Nephron (organoid): ENCODE measurements around the gene CLEC16A.
A peak's percentile ranks its signal among the peaks of the same experiment; 100 is the strongest.

Experiments
- H3K27ac Mint-ChIP-seq, 3 experiments: 2 replicates each; pipeline ENCODE4 v1.8.0; 2020; ENCODE audit warnings: mixed read lengths in 3 of 3, mild to moderate bottlenecking in 2 of 3, moderate library complexity in 1 of 3
- H3K27me3 Mint-ChIP-seq: 2 replicates; pipeline ENCODE4 v1.8.0; 2021; ENCODE audit warnings: low read depth, mild to moderate bottlenecking, moderate library complexity, mixed read lengths
- H3K36me3 Mint-ChIP-seq: 2 replicates; pipeline ENCODE4 v1.8.0; 2020; ENCODE audit warnings: low read depth, mixed read lengths
- H3K4me1 Mint-ChIP-seq: 2 replicates; pipeline ENCODE4 v1.8.0; 2020; ENCODE audit warnings: mixed read lengths
- H3K4me3 Mint-ChIP-seq, 3 experiments: 2 replicates each; pipeline ENCODE4 v1.8.0; 2020; ENCODE audit warnings: mild to moderate bottlenecking in 3 of 3, mixed read lengths in 3 of 3, moderate library complexity in 2 of 3
- H3K9me3 Mint-ChIP-seq: 2 replicates; pipeline ENCODE4 v1.8.0; 2020; ENCODE audit warnings: mixed read lengths
- TF ChIP-seq, protein P1 (sequence below), 3 experiments: fragments of 200-600 bp; sonication (generic); IDR thresholded peaks; one replicate each; pipeline ENCODE4 v1.5.0; 2021; ENCODE audit warnings: antibody characterized with exemption in 3 of 3; ENCODE audit not compliant: unreplicated experiment in 3 of 3

Gene CLEC16A

DNA sequence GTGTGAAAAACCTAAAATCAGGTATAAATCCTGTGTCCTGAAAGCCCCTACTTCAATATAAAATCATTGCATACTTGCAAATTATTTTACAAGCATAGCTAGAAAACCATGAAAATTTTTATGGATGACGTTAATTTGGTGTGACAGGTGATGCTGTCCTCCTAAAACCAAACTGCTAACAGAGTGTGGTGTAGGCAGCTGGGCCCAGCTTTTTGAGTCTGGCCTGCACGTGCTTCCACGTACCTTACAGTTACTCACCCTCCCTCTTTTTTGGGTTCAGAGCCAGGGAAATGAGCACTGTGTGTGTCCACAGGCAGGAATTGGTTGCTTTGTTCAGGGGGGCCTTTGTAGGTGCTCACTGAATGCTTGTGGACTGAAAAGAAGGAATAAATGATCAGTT lies 36.4 kb downstream of the CLEC16A start:
- Mint-ChIP-seq H3K27me3 (peaks cover 3% of the 10 kb centered on the region), H3K27ac (peak overlapping the region; percentile 55 to 80 (median 67)), H3K36me3 (peaks cover 49% of the 10 kb centered on the region), H3K4me1 (peaks cover 75% of the 10 kb centered on the region), H3K4me3 (no peak overlapping the region), H3K9me3 (no peaks in the 10 kb centered on the region)
- TF ChIP-seq, protein P1, sequence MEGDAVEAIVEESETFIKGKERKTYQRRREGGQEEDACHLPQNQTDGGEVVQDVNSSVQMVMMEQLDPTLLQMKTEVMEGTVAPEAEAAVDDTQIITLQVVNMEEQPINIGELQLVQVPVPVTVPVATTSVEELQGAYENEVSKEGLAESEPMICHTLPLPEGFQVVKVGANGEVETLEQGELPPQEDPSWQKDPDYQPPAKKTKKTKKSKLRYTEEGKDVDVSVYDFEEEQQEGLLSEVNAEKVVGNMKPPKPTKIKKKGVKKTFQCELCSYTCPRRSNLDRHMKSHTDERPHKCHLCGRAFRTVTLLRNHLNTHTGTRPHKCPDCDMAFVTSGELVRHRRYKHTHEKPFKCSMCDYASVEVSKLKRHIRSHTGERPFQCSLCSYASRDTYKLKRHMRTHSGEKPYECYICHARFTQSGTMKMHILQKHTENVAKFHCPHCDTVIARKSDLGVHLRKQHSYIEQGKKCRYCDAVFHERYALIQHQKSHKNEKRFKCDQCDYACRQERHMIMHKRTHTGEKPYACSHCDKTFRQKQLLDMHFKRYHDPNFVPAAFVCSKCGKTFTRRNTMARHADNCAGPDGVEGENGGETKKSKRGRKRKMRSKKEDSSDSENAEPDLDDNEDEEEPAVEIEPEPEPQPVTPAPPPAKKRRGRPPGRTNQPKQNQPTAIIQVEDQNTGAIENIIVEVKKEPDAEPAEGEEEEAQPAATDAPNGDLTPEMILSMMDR (IDR thresholded peaks at IDR 0.05; ENCODE audit: unreplicated experiment in 3 of 3) = no peak

DNA sequence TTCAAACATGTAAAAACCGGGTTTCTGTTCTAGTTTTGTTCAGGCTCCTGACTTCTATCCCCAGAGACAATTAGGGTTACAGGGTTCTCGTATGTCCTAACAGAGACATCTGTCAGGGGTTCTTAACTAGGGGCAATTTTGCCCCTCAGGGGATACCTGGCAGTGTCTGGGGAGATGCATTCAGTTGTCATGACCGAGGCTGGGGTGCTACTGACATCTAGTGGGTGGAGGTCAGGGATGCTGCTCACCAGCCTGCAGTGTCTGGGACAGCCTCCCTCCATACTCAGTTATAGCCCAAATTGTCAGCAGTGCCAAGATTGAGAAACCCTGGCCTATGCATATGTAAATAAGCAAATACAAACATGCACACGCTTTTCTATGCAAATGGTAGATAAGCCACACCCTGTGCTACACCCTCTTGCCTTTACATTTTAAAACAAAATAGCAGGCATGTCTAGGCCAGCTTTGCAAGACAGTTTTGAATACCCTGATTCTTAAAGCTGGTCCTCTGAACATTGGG lies 37.4 kb downstream of the CLEC16A start:
- no peak overlapping the region for H3K4me3 Mint-ChIP-seq
- peak overlapping the region in 1 of 3 experiments; percentile 74 for H3K27ac Mint-ChIP-seq
- H3K27me3 Mint-ChIP-seq = peaks cover 3% of the 10 kb centered on the region
- peaks cover 73% of the 10 kb centered on the region for H3K4me1 Mint-ChIP-seq
- TF ChIP-seq, protein P1 (IDR thresholded peaks at IDR 0.05; ENCODE audit: unreplicated experiment in 3 of 3) = no peak
- H3K9me3 Mint-ChIP-seq = no peaks in the 10 kb centered on the region
- H3K36me3 Mint-ChIP-seq = peaks cover 50% of the 10 kb centered on the region

DNA sequence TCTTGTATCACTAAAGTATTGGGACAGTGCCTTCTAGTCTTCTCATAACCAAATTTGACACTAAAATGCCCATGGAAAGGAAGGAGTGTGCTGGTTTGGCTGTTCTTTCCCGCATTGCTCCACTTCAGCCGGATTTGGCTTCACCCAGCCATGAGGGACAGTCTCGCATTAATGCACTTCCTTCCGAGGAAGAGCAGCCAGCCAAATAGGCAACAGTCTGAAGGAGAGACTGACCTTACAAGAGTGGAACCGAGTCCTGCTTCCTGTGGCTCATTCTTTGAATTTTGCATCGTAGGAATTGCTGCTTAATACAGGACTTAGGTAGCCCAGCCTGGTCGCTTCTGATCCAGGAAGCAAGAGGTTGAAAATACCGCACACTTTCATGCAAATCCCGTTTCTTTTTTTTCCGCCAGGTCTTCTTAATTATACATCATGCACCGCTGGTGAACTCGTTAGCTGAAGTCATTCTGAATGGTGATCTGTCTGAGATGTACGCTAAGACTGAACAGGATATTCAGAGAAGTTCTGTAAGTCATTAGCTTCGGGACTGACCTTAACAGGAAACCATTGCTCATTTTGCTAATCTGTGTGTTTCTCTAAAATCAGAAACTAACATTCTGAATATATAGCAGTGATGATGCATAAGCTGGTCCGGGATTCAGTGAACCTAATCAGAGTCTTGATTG lies 38.2 kb downstream of the CLEC16A start:
- no peaks in the 10 kb centered on the region for H3K9me3 Mint-ChIP-seq
- no peak overlapping the region for H3K4me3 Mint-ChIP-seq
- peak overlapping the region in 2 of 3 experiments; percentile 66 to 74 for H3K27ac Mint-ChIP-seq
- peaks cover 64% of the 10 kb centered on the region for H3K4me1 Mint-ChIP-seq
- H3K27me3 Mint-ChIP-seq = peaks cover 1% of the 10 kb centered on the region
- TF ChIP-seq, protein P1 (IDR thresholded peaks at IDR 0.05; ENCODE audit: unreplicated experiment in 3 of 3) = no peak
- H3K36me3 Mint-ChIP-seq = peaks cover 49% of the 10 kb centered on the region

DNA sequence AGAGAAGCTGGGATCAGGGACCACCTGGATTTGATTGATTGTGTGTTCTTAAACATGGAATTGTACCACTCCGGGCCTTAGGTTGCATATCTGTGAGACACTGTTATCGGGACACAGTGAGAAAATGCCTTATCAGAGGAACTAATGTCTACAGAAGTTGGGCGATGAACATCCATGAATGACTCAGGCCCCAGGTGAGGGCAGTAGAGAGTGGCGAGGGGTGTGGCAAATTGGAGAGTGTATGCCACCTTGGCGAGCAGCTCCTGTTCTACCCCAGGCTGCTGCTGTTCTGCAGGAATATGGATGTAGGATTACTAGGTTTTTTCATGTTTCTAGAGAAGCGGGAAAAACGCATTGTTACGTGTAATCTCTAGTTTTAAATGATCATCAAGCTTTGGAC lies 38.8 kb downstream of the CLEC16A start:
- Mint-ChIP-seq H3K9me3 (no peaks in the 10 kb centered on the region), H3K27me3 (no peaks in the 10 kb centered on the region), H3K4me1 (peaks cover 60% of the 10 kb centered on the region), H3K36me3 (peaks cover 50% of the 10 kb centered on the region), H3K4me3 (no peak overlapping the region), H3K27ac (peak overlapping the region in 1 of 3 experiments; percentile 74)
- TF ChIP-seq, protein P1 (IDR thresholded peaks at IDR 0.05; ENCODE audit: unreplicated experiment in 3 of 3) = no peak

DNA sequence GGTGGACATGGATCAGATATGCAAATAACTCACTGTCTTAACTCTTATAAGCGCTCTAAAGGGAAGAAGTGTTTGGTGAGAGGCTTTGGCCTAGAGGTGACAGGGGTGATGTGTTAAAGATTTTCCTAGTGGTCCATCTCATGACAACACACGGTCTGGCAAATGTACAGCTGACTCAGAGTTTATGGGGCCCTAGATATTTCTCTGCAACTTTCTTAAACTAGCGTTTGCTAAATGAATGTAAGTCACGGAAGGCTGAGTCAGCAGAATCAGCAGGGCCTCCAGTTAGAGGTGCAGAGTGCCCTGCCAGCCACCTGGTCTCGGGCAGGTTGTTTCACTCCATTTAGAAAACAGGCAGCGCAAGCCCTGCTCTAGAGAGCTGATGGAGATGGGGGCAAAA lies 40.1 kb downstream of the CLEC16A start:
- H3K9me3 Mint-ChIP-seq = no peaks in the 10 kb centered on the region
- peaks cover 40% of the 10 kb centered on the region for H3K36me3 Mint-ChIP-seq
- H3K4me3 Mint-ChIP-seq = no peak overlapping the region
- H3K4me1 Mint-ChIP-seq = peaks cover 47% of the 10 kb centered on the region
- no peaks in the 10 kb centered on the region for H3K27me3 Mint-ChIP-seq
- peak overlapping the region; percentile 10 to 58 (median 53) for H3K27ac Mint-ChIP-seq
- TF ChIP-seq, protein P1 (IDR thresholded peaks at IDR 0.05; ENCODE audit: unreplicated experiment in 3 of 3) = no peak
